SJCRH30 (cell line): ENCODE data around the gene PRKRA. TPM values are rescaled to one million over a fixed set of nuclear protein-coding genes. Genes with fewer than 3 reads are reported as not detected.
A peak's percentile ranks its signal among the peaks of the same experiment; 100 is the strongest.
"Not testable (repeated sequence)": the region's sequence is repeated elsewhere in the genome, so short reads cannot be mapped to it uniquely, and the experiment has no call there.

Experiments used
- DNase-seq, 2 experiments: peaks; one replicate each; pipeline ENCODE4 v3.0.0-alpha.2; 2015 to 2020
- H3K27ac ChIP-seq: fragments of 250-450 bp; sonication (Bioruptor Pico); 2 replicates; pipeline ENCODE4 v1.5.1; 2020; ENCODE audit warnings: mild to moderate bottlenecking, moderate library complexity
- H3K27me3 ChIP-seq: fragments of 250-450 bp; sonication (Bioruptor Pico); 2 replicates; pipeline ENCODE4 v1.5.1; 2020; ENCODE audit warnings: mild to moderate bottlenecking, moderate library complexity
- H3K36me3 ChIP-seq: fragments of 250-450 bp; sonication (Bioruptor Pico); 2 replicates; pipeline ENCODE4 v1.5.1; 2020; ENCODE audit warnings: mild to moderate bottlenecking, moderate library complexity
- H3K4me1 ChIP-seq: fragments of 250-450 bp; sonication (Bioruptor Pico); 2 replicates; pipeline ENCODE4 v1.5.1; 2020; ENCODE audit warnings: mild to moderate bottlenecking, moderate library complexity
- H3K4me3 ChIP-seq: fragments of 250-450 bp; sonication (Bioruptor Pico); 2 replicates; pipeline ENCODE4 v1.5.1; 2020; ENCODE audit warnings: mild to moderate bottlenecking, moderate library complexity
- H3K9me3 ChIP-seq: fragments of 250-450 bp; sonication (Bioruptor Pico); replicated peaks from 2 replicates; pipeline ENCODE4 v1.5.1; 2020; ENCODE audit warnings: mild to moderate bottlenecking, moderate library complexity
- total RNA-seq: library from RNA; depleted of rRNA; stranded (reverse); fragments of >200 nt; shearing (Covaris generic); gene quantifications from 2 replicates; pipeline ENCODE4 v1.2.3, GENCODE V29; 2014

PRKRA gene
- total RNA-seq, 1 experiment from 2014 or later: 112 TPM

- Histone ChIP-seq H3K27me3 (no peaks in the 10 kb centered on the region), H3K27ac (no peak overlapping the region), H3K36me3 (peaks cover 95% of the 10 kb centered on the region), H3K4me1 (no peaks in the 10 kb centered on the region), H3K9me3 (no peaks in the 10 kb centered on the region), H3K4me3 (no peak overlapping the region)
- no peak for DNase-seq
Measured at GRCh38 chr2:178441426-178441825, 9.5 kb downstream of the PRKRA start.

- no peaks in the 10 kb centered on the region for H3K4me1 ChIP-seq
- H3K27ac ChIP-seq: no peak overlapping the region
- no peaks in the 10 kb centered on the region for H3K27me3 ChIP-seq
- no peak overlapping the region for H3K4me3 ChIP-seq
- no peaks in the 10 kb centered on the region for H3K9me3 ChIP-seq
- H3K36me3 ChIP-seq: peaks cover 93% of the 10 kb centered on the region
- DNase-seq: no peak
Measured at GRCh38 chr2:178436662-178437061, 14.3 kb downstream of the PRKRA start.

- Histone ChIP-seq H3K4me1 (no peaks in the 10 kb centered on the region), H3K36me3 (peaks cover 77% of the 10 kb centered on the region), H3K27me3 (no peaks in the 10 kb centered on the region)
Measured at GRCh38 chr2:178429336-178429735, 21.6 kb downstream of the PRKRA start.

GRCh38 chr2:178428396-178428806 lies 22.6 kb downstream of the PRKRA start:
- no peaks in the 10 kb centered on the region for H3K27me3 ChIP-seq

More at GRCh38 chr2:178429336-178429735, 21.6 kb downstream of the PRKRA start:
- Histone ChIP-seq H3K4me3 (no peak overlapping the region), H3K27ac (no peak overlapping the region), H3K9me3 (no peaks in the 10 kb centered on the region; the same call in 1 of the 2 replicates)
- DNase-seq: no peak

GRCh38 chr2:178427458-178427857 lies 23.5 kb downstream of the PRKRA start:
- no peak for DNase-seq
- Histone ChIP-seq H3K4me3 (no peak overlapping the region), H3K27ac (no peak overlapping the region), H3K4me1 (no peaks in the 10 kb centered on the region), H3K36me3 (peaks cover 60% of the 10 kb centered on the region), H3K9me3 (no peaks in the 10 kb centered on the region; the same call in 1 of the 2 replicates), H3K27me3 (no peaks in the 10 kb centered on the region)

More at GRCh38 chr2:178428396-178428806, 22.6 kb downstream of the PRKRA start:
- no peak for DNase-seq
- Histone ChIP-seq H3K27ac (no peak overlapping the region), H3K36me3 (peaks cover 69% of the 10 kb centered on the region), H3K9me3 (no peaks in the 10 kb centered on the region; the same call in 1 of the 2 replicates), H3K4me1 (no peaks in the 10 kb centered on the region), H3K4me3 (no peak overlapping the region)

- DNase-seq: no peak
- Histone ChIP-seq H3K27ac (no peak overlapping the region), H3K36me3 (peaks cover 49% of the 10 kb centered on the region), H3K4me1 (no peaks in the 10 kb centered on the region), H3K9me3 (no peaks in the 10 kb centered on the region; the same call in 1 of the 2 replicates), H3K4me3 (no peak overlapping the region), H3K27me3 (no peaks in the 10 kb centered on the region)
Measured at GRCh38 chr2:178426388-178426787, 24.6 kb downstream of the PRKRA start.

- no peak overlapping the region for H3K4me3 ChIP-seq
- no peaks in the 10 kb centered on the region for H3K4me1 ChIP-seq
- H3K36me3 ChIP-seq: peaks cover 40% of the 10 kb centered on the region
- H3K27me3 ChIP-seq: no peaks in the 10 kb centered on the region
- DNase-seq: no peak
- H3K9me3 ChIP-seq: no peaks in the 10 kb centered on the region; the same call in 1 of the 2 replicates
- no peak overlapping the region for H3K27ac ChIP-seq
Measured at GRCh38 chr2:178425255-178425827, 25.6 kb downstream of the PRKRA start.

- not testable (repeated sequence) for H3K4me3 ChIP-seq, H3K27me3 ChIP-seq, DNase-seq, H3K27ac ChIP-seq, H3K9me3 ChIP-seq, H3K4me1 ChIP-seq
- H3K36me3 ChIP-seq: peaks cover 24% of the 10 kb centered on the region
Measured at GRCh38 chr2:178423746-178424145, 27.2 kb downstream of the PRKRA start.

GRCh38 chr2:178422097-178422496 lies 28.9 kb downstream of the PRKRA start:
- Histone ChIP-seq H3K27me3 (no peaks in the 10 kb centered on the region), H3K4me3 (no peak overlapping the region), H3K4me1 (no peaks in the 10 kb centered on the region), H3K27ac (no peak overlapping the region), H3K36me3 (peaks cover 11% of the 10 kb centered on the region), H3K9me3 (no peaks in the 10 kb centered on the region; the same call in 1 of the 2 replicates)
- DNase-seq: no peak

GRCh38 chr2:178420463-178420999 lies 30.4 kb downstream of the PRKRA start:
- Histone ChIP-seq H3K4me1 (no peaks in the 10 kb centered on the region), H3K27me3 (no peaks in the 10 kb centered on the region), H3K36me3 (peaks cover 2% of the 10 kb centered on the region; the same call in 1 of the 2 replicates), H3K27ac (no peak overlapping the region), H3K9me3 (no peaks in the 10 kb centered on the region; the same call in 1 of the 2 replicates), H3K4me3 (no peak overlapping the region)
- DNase-seq: no peak

GRCh38 chr2:178419123-178419522 lies 31.9 kb downstream of the PRKRA start:
- no peaks in the 10 kb centered on the region; the same call in 1 of the 2 replicates for H3K36me3 ChIP-seq
- no peaks in the 10 kb centered on the region for H3K4me1 ChIP-seq
- H3K4me3 ChIP-seq: no peak overlapping the region
- no peak overlapping the region for H3K27ac ChIP-seq
- DNase-seq: no peak
- no peaks in the 10 kb centered on the region for H3K27me3 ChIP-seq
- no peaks in the 10 kb centered on the region for H3K9me3 ChIP-seq

- no peaks in the 10 kb centered on the region for H3K27me3 ChIP-seq
- H3K4me3 ChIP-seq: no peak overlapping the region
- no peaks in the 10 kb centered on the region for H3K9me3 ChIP-seq
- no peaks in the 10 kb centered on the region; the same call in 1 of the 2 replicates for H3K36me3 ChIP-seq
- no peak overlapping the region for H3K27ac ChIP-seq
- H3K4me1 ChIP-seq: no peaks in the 10 kb centered on the region
- DNase-seq: no peak
Measured at GRCh38 chr2:178418426-178418825, 32.5 kb downstream of the PRKRA start.

- Histone ChIP-seq H3K27me3 (no peaks in the 10 kb centered on the region), H3K4me3 (no peak overlapping the region), H3K4me1 (no peaks in the 10 kb centered on the region), H3K27ac (no peak overlapping the region), H3K36me3 (no peaks in the 10 kb centered on the region; the same call in 1 of the 2 replicates), H3K9me3 (no peaks in the 10 kb centered on the region)
- no peak for DNase-seq
Measured at GRCh38 chr2:178417916-178418315, 33.1 kb downstream of the PRKRA start.

- Histone ChIP-seq H3K27me3 (no peaks in the 10 kb centered on the region), H3K36me3 (no peaks in the 10 kb centered on the region; the same call in 1 of the 2 replicates)
Measured at GRCh38 chr2:178415979-178416378, 35.0 kb downstream of the PRKRA start.

GRCh38 chr2:178414266-178415247 lies 36.4 kb downstream of the PRKRA start:
- no peaks in the 10 kb centered on the region for H3K9me3 ChIP-seq
- H3K4me1 ChIP-seq: no peaks in the 10 kb centered on the region
- no peaks in the 10 kb centered on the region for H3K27me3 ChIP-seq
- no peaks in the 10 kb centered on the region for H3K36me3 ChIP-seq
- peak overlapping the region; percentile 97 for H3K27ac ChIP-seq
- peak; percentile 94 to 97 for DNase-seq
- H3K4me3 ChIP-seq: peak overlapping the region; percentile 79

More at GRCh38 chr2:178415979-178416378, 35.0 kb downstream of the PRKRA start:
- Histone ChIP-seq H3K4me1 (no peaks in the 10 kb centered on the region), H3K27ac (no peak overlapping the region), H3K4me3 (no peak overlapping the region), H3K9me3 (no peaks in the 10 kb centered on the region)
- no peak for DNase-seq
